ENCODE data around the gene RIMBP2.

The RIMBP2 gene

DNA sequence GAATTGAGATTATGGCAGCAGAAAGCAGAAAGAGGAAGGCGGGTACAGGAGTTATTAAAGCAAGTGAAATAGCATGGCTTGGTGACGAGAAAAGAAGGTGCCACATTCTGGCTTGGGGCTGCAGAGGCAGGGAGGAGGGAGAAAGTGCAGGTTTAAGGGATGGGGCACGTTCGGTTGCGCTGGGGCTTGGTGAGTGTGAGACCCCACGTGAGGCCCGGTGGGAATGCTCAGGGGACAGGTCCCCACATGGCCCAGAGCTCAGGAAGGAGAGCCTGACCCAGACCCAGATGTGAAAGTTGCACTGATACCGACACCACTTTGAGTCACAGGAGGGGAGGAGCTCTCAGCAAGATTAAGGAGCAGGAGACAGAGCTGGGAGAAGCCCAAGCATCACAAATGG lies 191.3 kb downstream of the RIMBP2 start:
- DNase-seq: no peak

DNA sequence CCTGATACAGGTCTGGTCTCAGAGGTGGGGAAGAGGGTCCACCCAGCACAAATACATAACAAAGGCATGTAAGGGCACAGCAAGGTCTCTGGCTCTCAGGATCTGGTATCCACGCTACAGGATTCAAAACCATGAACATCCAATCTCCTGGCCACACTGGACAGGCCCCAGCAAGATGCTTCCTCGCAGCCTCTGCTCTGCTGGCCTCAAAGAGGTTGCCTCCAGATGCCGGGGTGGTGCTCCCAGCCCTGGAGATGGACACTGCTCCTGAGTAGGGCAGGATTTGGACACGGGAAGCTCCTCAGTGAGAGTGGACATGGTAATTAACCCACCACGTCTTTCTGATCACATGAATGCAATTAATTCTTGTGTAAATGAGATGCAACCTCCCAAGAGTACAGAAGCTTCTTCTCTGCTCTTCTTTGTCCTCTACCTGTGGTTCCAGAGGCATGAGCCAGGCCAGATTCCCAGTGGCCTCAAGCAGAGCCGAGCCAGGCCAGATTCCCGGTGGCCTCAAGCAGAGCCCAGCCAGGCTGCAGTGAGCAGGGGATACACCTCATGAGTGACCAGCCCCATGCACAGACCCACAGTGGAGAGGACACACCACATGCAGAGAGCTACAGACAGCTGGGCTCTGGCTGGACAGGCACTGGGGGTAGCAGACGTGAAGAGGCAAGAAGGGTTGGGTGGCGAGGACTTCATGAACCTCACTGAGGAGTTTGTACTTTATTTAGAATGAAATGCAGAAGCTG lies 192.1 kb downstream of the RIMBP2 start:
- no peak for DNase-seq

DNA sequence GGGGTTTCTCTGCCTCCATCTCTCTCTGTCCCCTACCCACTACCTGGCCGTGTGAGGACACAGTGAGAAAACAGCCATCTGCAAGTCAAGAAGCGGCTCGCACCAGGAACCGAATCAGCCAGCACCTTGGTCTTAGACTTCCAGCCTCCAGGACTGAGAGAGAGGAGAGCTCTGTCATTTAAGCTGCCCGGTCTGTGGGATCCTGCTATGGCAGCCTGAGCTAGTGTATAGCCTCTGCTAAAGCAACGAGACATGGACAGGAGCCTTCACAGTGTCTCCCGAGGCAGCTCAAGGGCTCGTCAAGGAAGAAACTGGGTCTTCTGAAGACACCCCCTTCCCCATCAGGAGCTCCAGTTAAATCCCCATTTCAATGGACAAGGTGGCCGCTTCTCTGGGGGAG lies 192.9 kb downstream of the RIMBP2 start:
- no peak for DNase-seq

DNA sequence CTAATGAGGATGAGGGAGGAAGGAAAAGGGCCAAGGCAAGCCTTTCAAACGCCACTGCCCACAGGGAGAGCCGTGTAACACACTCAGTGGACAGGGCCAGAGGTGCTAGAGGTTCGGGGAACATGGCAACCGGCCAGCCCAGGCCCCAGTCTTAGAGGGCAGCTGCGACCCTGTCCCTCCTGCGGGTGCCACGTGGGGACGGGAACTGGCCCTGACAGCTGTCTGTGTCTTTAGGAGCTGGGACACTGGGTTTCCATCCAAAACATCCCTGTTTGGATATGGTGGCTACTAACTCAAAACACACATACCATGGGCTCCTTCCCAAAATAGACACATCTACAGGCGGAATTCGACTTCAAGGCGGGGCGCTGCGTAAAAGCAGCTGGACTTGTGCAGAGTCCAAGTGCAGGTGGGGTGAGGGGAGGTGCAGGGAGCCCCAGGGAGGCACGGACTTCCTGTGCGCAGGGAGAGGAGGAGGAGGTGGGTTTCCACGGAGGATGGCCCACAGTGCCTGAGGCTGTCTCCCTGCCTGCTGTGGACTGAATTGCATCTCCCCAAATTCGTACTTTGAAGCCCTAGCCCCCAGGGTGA lies 193.8 kb downstream of the RIMBP2 start:
- no peak for DNase-seq

DNA sequence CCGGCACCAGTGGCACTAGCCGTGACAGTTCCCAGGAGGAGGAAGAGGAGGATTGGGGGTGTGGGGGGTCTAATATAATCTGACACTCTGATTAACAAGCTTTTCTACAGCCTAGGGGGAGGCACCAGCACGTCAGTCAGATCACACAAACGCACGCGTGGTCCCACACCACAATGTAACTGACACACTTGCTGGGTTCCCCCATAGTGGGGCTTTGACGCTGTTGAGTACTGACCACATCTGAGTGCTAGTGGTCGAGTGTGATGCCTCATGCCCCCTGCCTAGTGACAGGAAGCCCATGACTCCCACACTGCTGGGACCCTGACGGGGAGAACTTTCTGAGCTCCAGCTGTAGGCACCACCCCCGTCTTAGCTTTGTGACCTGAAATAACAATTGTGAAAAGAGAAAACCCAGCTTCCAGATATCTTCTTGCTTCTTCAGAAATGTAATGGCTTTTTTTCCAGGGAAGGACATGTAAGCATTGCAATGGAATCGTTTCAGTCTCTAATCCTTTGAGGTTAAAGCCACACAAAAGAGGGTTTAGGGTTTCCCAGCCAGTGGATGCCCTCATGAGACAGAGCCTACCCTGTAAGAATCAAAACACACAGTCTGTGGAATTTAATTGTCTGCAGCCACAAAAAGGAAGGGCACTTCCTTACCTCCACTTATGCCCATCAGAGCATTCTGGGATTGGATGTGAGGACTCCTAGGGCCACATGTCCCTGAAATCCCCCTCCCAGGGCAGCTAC lies 194.5 kb downstream of the RIMBP2 start:
- DNase-seq: no peak

DNA sequence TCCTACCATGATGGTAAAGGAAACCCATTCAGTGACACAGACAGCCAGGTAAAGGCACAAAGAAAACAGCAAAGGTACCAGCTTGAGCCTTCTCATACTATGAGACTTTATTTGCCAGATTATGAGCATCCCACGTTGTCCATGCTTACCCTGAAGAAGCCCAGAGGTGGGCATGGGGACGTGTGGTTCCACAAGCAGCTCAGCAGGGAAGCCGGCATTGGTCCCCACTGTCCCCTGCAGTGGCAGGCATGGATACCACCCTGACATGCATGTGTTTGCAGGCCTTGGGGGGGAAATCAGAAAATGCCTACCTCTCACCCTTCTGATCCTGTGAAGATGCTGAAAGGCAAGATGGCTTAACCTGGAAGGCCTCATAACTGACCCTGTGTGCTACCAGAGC lies 195.3 kb downstream of the RIMBP2 start:
- no peak for DNase-seq

DNA sequence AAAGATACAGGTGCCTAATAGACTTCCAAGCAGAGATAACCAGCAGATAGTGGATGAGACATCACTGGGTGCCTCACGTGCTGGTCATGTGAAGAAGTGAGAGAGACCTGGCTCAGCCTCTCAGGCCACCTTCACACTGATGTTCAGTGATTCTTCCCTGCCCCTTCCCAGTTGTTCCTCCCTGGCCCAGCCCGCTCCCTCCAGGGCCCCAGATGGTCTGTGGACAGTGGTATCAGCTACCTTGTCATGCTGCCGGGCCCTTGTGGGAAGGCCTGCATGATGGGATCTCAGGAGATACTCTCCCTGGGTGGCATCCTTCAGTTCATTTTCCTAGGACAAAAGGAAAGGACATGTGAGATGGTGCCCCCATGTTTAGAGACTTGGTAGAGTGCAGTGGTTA lies 198.5 kb downstream of the RIMBP2 start:
- no peak for DNase-seq

DNA sequence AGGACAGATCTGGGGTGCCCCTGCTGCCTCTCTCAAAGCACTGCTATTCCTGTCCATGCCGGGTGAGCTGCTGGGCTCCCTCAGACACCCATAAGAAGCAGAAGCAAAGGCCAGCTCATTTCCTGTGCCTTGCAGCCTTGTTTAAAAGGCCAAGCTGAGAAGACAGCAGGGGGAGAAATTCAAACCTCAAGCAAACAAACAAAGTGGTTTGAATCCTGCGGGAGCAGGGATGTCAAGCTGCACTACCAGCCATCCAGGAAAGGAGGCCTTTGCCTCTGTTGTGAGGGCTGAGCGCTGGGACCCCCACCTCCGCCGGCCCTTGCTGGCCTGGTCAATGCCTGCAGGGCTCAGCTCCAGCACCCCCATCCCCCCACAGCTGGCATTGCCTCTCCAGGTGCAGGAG lies 201.9 kb downstream of the RIMBP2 start:
- no peak for DNase-seq

DNA sequence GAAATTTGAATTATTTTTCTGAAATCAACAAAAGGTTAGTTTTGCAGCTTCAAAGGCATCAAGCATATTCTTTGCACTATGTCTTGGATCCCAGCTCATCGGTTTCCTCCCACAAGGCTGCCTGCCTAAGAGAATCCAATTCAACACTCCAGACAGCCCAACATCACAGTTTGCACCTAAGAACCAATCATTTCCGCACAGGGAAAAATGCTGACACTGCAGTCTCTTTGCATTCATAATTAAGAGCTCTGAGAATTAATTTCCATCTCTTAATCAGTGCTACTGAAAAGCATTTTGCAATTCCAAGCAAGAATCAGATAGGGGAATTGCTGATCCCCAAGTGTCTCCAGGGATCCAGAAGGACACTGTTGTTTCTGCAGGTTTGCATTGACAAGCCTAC lies 202.5 kb downstream of the RIMBP2 start:
- DNase-seq: no peak

DNA sequence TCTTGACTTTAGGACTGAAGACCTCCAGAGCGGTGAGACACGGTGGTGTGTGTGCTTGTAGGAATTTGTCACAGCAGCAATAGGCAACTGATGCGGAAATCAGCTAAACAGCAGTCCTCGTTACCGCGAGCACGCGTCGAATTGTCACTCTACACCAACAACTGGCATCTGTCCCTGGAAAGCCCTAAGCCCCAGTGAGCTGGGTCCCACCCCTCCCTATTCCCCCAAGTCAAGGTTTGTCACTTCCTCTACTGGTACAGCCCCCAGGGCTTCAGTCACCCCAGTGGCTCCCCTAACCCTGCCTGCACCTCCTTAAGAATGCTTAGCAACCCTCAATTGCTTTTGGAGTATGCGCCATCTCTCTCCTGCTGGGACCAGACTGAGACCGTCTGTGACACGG lies 204.8 kb downstream of the RIMBP2 start:
- DNase-seq: no peak

DNA sequence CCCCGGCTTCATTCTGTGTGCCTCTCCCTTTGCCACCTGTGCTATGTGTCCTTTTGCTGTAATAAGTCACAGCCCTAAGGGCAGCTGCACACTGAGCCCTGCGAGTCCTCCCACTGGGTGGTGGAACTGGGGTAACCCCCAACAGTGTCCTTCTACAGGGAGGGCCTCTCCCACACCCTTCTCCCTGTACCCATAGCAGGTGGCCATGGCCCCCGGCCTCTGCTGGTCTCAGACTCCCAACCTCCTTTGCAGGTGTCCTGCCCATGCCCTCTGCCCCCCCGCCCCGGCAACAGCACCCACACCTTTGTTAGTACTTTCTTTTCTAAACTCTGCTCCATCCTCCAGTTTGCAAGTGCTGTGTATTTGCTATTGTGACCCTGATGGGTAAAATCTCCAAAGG lies 206.6 kb downstream of the RIMBP2 start:
- no peak for DNase-seq

DNA sequence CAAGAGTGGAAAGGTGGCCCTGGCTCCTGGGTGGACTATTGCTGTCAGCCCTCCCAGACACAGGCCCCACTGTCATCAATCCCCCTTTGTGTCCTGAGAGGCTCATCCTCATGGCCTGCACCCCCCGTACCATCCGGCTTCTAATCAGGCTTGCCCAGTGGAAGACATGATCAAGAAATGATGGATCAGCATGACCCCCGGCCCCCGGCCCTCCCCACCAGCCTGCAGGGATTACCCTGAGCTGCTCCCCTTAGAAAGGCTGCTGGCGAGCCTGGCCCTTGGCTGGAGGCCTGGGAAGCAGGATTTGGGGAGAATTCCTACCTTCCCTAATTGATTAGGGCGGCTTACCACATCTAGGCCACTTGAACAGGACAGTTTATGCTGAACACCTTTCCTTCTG lies 207.3 kb downstream of the RIMBP2 start:
- no peak for DNase-seq

DNA sequence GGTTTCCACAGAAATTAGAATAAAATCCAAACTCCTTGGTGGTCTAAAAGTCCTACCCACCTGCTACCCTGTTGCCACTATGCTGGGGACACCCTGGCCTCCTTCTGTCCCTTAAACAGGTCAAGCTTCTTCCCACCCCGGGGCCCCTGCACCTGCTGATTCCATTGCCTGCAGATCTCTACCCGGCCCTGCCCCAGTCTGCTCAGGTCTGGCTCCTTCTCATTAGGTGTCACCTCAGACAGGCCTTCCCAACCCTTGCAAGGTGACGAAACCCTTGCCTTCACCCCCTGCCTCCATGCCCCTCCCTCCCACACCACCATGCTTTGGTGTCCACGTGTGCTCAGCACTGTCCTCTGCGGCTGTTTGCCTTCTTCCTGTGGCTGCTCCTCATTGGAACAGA lies 207.8 kb downstream of the RIMBP2 start:
- no peak for DNase-seq

DNA sequence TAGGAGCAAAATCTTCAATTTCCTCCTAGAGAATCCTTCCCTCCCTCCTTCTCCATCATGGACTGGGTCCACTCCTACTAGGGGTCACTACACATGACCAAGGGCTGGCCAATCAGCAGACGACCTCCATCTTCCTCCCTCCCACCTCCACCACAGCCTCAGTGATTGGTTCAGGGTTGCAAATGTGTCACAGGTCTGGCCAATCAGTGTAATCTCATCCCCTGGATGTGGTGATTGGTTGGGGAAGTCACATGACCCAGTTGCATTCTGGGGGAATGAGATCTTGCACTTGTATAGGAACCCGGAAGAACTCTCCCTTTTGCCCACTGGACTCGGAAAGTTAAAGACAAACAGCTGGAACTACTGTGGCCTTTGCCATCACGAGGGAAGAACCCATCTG lies 209.3 kb downstream of the RIMBP2 start:
- DNase-seq: no peak

DNA sequence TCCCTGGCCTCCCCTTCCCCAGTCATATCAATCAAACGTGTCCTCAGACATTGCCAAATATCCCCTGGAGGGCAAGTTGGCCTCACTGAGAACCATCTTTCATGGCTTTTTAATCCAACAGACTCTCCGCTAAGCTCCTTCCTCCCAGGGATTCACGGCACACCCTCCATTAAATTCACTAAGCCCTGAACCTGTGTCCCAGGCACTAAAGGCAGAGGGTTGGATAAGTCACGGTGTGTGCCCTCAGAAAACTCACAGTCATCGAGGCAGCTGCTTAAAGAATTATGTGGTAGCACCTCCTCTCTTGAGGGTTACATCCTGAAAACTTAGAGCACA lies 211.3 kb downstream of the RIMBP2 start:
- DNase-seq: no peak

DNA sequence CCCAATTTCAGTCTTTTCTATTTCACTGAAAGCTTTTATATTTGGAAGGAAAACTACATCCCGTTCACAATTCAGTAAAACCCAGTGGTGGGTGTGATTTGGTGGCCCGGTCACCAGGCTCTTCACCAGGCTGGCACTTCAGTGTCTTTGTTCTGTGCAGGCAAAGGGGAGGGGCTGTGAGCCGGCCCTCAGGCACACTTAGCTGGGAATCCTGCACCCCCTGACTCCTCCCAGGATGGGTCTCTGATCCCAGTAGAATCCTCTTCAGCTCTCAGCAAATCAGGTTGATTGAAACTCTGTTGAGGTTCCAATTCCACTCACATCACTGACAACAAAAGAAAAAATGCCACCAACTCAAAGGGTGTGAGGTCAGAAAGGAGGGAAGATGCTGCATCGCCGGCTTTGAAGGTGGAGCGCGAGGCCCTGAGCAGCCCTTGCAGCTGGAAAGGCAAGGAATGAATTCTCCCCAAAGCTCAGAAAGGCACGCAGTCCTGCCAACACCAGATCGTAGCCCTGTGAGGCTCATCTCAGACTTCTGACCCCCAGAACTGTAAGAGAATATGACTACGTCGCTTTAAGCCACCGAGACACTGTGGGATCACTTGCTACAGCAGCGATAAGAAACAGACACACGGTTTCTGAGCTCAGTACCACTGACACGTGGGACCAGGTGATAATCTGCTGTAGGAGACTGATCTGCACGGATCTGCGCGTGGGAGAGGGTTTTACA lies 211.8 kb downstream of the RIMBP2 start:
- DNase-seq: no peak

DNA sequence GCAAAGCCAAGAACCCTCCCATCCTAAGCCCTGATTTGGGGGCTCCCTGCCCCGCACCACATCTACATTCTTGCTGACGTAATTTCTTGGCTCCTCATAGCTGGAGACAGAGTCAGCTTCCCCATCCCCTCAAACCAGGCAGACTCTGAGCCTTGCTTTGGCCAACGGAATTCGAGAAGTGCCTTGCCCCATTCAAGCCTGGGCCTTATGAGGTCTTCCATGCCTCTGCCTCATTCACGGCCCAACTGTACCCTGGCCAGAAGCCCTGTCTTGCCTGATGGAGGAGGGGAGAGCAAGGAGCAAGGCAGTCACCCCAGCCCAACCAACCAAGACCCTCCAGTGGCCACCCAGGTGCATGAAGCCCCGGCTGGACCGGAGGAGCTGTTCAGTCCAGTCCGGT lies 214.3 kb downstream of the RIMBP2 start:
- DNase-seq: no peak

DNA sequence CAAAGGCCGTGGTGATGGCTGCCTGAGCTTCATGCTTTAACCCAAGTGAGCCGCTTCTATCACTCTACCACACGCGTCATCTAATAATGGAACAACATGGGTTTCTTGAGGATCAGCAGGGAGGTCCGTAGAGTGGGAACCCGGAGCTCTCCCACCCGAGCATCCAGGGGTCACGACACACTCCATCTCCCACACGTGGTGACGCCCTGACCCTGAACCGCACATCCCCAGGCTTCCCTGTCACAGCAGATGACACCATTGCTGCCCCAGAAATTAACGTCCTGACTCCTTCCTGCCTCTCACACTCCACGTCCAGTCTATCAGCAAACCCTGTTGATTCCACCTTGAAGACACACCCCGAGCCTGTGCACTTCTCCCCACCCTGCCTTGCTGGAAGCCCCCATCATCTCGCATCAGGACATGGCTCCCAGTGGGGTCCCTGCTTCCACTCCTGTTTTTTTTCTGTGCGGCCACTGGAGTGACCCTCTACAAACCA lies 215.2 kb downstream of the RIMBP2 start:
- DNase-seq: no peak

DNA sequence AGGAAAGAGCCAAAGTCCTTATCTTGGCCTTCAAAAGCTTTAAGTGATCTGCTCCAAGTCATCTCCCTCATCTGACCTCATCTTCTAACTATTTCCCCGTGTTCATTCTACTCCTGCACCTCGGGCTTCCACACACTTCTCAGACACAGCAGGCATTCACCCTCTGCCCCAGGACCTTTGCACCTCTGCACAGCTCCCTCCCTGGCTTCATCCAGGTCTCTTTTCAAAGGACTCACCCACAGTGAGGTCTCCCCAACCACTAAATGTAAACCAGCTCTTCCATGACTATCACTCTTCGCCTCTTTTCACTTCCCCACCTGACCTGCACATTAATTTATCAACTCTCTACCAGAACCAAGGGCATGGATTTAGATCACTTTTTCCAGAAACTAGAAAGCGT lies 216.6 kb downstream of the RIMBP2 start:
- DNase-seq: no peak

DNA sequence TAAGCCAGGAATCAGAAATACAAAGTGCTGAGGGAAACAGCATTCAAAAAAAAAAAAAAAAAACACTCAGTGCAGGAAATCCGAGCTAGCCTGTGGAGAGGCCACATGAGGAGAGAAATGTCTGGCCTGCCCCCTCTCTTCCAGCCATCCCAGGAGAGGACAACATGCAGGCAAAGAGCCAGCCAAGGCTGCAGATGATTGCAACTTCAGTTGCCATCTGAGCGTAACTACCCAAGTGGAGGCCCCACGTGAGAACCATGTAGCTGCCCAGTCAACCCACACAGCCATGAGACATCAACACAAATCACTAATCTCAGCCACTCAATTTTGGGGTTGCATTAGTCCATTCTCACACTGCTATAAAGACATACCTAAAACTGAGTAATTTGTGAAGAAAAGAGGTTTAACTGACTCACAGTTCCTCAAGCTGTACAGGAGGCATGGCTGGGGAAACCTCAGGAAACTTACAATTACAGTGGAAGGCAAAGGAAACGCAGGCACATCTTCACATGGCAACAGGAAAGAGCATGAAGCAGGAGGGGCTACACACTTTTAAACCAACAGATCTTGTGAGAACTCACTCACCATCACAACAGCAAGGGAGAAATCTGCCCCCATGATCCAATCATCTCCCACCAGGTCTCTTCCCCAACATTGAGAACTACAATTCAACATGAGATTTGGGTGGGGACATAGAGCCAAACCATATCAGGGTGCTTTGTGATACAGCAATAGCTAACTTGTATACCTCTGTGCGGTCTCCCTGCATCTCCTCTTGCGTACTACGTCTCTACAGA lies 217.3 kb downstream of the RIMBP2 start:
- no peak for DNase-seq

DNA sequence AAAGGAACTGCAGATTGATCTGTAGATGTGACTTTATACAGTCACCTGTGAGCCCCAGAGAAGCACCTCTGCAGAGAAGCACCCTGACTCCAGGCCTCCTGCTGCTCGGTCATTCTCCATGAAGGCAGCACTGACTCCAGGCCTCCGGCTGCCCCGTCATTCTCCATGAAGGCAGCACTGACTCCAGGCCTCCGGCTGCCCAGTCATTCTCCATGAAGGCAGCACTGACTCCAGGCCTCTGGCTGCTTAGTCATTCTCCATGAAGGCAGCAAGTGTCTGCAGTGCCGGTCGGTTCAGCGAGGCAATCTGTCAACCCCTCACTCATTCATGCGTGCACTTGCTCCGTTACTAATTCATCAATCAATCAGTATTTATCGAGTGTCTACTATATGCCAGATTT lies 218.1 kb downstream of the RIMBP2 start:
- no peak for DNase-seq

DNA sequence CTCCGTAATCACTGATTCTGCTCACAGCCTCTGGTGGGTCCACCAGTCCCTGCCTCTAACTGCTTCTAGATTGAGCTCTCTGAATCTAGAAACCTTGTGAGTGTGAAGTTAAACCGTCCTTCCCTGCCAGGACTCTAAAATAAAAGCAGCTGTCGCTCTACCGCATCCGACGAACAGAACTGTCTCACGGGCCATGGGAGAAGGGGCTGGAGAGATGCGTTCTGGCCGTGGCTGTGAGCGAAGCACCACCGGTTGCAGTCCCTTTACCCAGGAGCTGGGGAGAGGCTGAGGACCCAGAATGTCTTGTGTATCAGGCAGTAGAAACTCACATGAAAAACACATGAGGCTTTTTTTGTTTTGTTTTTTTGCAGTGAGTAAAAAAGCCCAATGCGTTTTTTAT lies 218.8 kb downstream of the RIMBP2 start:
- DNase-seq: no peak

Data from left hindlimb (tissue), 1 donor.